NCI-H526 (cell line): ENCODE measurements around the gene IFNA4.

ENCODE experiments used
- DNase-seq, 2 experiments: peaks; one replicate each; lab custom pipeline; 2025; lab: John Stamatoyannopoulos, UW

Gene IFNA4

DNA sequence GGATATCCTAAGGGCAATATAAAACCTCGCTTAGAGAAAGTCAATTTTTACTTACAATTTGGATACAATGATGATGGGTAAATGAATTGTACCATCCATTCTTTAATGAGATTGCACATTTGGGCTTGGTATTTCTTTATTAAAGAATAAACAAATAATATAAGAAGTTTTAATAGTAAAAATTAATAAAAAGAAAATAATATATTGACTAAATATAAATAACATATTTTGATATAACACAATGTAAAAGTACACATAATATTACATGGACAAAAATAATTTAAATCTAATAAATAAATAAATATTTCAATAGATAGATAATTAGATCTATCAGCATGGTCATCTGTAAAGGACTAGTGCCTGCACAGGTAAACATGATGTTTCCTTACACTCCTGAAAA lies 21.9 kb downstream of the IFNA4 start:
- no peak for DNase-seq

DNA sequence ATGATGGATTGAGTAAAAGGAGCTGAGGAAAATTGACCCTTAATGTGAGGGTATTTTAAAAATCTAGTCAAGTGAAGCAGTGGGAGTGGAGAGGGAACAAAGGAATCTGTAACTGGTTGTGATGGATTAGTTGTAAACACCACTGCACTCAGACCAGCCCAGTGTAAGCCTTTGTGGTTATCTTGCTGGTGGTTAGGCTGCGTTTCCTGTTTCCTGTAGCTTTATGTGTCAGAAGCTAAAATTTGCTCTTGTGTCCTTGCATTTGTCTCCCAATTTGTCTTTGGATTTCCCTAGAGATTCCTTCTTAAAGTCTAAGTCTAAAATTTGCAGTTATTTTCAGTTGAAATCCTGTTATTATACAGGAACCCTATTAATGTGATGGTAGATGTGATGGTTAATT lies 27.2 kb downstream of the IFNA4 start:
- DNase-seq = no peak

DNA sequence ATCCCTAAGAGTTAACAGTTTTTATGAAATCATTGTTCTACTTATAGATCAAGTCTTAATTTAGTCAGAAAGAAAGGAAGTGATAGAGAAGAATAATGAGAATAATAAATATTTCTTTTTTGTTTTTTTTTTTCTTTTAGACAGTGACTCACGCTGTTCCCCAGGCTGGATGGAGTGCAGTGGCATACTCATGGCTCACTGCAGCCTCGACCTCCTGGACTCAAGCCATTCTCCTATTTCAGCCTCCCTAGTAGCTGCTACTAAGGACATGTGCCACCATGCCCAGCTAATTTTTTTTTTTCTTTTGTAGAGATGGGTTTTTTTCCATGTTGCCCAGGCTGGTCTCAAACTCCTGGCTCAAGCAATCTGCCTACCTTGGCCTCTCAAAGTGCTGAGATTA lies 31.9 kb downstream of the IFNA4 start:
- DNase-seq = no peak

DNA sequence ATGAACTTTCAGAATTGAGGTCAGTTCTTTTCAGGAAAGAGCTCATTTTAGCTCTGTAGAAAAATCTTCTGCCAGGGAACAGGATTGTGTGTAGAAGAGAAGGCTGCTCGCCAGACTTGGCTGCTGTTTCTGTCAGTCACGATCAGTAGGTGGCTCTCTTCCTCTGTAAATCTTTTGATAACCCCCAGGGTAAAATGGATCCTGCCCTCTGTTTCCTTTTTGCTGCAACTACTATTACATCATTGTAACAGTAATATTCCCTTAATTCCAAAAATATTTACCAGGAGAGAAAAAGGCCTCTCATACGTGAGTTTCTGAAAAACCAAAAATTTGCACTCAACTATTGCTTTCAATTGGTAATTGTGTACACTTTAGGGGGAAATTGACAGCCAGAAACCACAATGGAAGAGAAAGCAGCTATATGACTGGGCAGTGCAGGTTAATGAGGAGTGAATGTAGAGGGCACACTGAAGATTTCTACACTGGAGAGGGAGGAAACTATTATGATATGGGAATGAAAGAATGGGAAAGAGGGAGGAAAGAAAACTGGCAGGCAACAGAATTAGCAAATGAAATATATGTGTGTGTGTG lies 33.3 kb downstream of the IFNA4 start:
- peak in 1 of 2 experiments; percentile 28 for DNase-seq

DNA sequence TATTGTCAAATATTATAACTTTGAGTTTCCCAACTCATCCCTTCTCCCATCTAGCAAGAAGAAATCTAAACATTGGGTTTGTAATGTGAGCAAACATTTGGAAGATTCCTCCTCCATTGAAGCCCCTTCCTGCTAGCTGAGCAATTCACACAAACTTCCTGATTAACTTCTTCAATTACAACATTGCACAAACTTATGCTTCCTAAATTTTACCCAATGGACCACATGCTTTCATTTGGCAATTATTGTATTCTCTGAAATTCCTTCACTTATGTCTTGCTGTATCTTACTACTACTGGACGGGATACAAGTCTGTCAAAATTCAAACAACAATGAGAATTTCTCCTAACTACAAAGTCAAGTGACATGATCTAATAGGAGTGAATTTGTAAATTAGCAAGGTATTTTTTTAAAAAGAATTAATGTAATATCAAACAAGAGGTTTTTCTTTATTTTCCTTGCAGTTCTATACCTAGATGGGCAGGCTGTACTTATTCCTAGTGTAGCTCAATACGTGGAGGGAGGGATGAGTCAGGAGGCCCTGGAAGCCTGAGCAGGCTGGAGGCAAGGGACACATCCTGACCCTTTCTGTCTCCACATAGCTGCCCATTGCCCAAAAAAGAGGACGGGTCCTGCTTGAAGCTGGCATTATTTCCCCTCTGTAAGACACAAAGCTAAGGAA lies 33.9 kb downstream of the IFNA4 start:
- no peak for DNase-seq

DNA sequence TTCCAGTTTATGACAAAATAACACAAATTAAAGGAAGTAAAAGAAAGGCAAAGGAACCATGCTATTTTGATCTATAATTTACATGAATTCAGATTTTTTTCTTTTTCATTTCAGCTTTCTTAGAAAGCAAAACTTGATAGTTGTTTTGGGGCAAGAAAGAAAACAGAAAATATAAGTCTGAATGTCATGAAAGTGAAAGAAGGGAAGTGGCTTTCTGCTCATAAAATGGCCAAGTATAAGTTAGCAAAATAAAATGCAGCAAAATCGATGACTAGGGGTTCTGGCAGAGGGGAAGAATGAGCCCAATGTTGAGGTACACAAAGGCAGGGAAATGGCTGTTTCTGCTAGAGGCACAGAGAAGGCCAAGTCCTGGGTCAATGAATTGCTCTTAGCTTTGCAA lies 42.8 kb downstream of the IFNA4 start:
- no peak for DNase-seq

DNA sequence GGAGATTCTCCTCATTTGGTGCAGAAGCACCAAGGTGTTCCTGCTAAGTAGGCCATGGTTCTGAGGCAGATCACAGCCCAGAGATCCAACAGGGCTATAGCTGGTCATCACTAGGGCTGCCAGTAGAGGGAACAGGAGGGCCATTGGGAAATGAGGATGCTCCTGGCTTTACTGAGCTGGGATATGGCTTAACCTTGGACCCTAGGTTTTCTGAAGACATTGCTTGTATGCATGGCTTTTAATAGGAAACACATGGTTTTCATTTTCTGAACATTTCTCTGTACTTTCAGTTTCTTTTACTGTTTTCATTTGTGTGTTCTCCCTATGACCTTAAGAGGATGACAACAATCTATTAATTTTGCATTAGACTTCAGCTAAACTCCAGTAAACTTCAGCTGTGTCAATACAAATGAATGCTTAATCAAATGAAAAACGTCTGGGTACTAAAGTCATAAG lies 45.9 kb downstream of the IFNA4 start, which contains the start of gene IFNW1:
TSS of gene IFNW1 (minus strand) at position 406 of the 456 bp plus-strand sequence. CDS start at position 144, 262 bp downstream.
- no peak for DNase-seq

DNA sequence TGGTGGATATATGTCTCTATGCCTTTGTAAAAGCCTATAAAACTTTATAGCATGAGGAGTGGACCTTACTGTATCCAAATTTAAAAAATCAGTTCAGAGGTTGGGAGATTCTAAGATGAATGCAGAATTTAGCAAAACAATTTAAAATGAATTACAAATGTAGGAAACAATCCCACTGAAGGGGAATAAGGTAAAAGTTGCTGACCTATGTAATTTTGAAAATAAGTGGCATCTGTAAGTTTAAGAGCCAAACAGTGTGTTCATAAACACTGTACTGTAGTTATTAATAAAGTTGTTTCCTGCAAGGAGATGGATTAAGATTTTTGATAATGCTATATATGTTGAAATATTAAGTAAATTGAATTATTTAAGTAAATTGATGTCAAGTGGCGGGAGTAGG lies 50.4 kb downstream of the IFNA4 start:
- DNase-seq = no peak
